GM19452 (cell line): ENCODE measurements around the gene DPP7.
"Not testable (repeated sequence)": the region's sequence is repeated elsewhere in the genome, so short reads cannot be mapped to it uniquely, and the experiment has no call there.

Experiments
- ATAC-seq: cut with Tn5 transposase; IDR thresholded peaks from one replicate; pipeline ENCODE4 v1.9.1; 2021; ENCODE audit not compliant: unreplicated experiment

Gene DPP7

DNA sequence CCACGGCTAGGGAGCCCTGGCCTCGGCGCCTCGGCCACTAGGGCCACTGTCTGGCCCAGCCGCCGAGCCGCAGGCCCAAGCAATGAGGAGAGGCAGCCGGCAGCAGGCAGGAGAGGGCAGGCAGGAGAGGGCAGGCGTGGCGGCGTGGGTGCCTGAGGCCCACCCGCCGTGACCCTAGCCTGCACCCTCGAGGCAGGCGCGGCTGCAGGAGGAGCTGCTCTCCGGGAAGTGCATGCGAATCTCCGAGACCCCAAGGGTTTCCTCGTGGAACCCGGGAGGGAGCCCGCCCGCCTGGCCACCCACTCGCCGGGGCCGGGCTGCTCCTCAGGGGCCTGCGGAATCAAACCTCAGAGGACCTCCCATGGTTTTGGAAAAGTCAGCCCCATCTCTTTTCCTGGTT, 33.7 kb upstream of the DPP7 start:
- no peak for ATAC-seq

GRCh38 chr9:137147793-137148160, 33.2 kb upstream of the DPP7 start:
- ATAC-seq: no peak

GRCh38 chr9:137147091-137147792, 32.7 kb upstream of the DPP7 start:
- no peak for ATAC-seq

DNA sequence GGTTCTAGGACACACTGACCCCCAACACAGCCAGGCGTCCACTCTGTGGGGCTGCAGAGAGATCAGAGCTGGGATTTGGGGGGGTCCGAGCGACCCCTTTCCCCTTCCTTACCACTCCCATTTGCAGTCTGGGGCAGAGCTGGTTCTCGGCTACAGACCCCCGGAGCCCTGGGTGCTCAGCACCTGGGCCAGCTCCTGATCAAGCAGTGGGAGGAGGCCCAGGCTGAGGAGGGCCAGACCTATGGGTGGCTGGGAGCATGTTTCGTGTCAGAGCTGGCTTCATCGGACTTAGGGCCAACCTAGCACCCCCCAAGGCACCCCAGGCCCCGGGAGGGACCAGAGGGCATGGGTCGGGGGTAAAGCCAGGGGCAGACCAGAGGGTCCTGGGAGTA, 32.0 kb upstream of the DPP7 start:
- ATAC-seq: no peak

- no peak for ATAC-seq
Measured at GRCh38 chr9:137145731-137146526, 31.4 kb upstream of the DPP7 start.

DNA sequence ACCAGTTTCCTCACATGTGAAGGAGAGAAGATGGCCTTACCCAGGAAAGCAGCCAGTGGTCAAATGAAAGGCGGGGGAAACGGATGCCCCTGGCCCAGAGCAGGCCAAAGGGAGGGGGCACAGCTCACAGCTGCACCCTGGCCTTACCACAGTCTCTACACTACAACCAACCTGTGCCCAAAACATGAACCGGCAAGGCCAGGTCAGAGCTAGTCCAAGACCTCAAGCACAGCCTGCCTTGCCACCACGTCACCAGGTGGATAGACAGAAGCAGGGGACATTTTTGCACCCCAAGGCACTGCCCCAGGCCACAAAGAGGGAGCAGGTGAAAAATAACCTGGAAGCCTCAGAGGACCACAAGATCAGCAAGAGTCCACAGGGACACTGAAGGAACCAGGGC, 28.9 kb upstream of the DPP7 start:
- no peak for ATAC-seq

GRCh38 chr9:137141976-137142936, 27.7 kb upstream of the DPP7 start:
- no peak for ATAC-seq

GRCh38 chr9:137141050-137141810, 26.7 kb upstream of the DPP7 start:
- no peak for ATAC-seq

DNA sequence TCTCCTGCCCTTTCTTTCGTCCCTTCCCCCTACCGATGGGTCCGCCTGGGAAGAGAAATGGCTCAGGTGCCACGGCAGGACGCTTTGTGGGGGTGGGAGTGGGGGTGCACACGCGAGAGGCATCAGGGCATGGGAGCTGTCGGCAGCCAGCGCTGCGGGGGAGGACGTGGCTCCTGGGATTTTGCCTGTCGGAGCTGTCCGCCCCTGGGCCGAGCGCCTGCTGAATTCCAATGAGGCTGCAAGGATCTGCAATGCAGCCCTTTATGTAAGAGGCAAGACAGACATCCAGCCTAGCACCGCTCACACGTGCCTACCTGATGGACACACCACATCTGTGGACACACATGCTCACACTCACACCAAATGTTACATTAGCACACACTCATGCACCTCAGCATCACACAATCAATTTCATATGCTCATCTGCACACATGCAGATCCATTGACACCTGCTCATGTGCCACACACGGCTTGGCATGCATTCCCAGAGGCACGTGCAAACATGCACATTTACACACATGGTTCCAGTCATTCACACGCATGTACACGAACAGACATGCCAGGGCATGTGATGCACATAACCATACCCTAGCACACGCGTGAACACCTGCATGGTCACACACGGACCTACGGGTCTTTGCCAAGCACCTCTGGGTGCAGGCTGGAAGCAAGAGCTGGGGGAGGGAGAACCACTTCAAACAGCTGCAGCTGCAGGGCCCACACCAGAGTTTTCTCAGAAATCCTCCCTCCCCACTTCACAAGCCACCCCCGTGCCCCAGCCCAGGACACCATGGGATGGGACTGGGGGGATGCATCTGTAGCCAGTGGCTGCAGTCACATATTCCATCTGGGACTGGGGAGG, 25.8 kb upstream of the DPP7 start:
- no peak for ATAC-seq

GRCh38 chr9:137139468-137140150, 25.1 kb upstream of the DPP7 start:
- no peak for ATAC-seq

DNA sequence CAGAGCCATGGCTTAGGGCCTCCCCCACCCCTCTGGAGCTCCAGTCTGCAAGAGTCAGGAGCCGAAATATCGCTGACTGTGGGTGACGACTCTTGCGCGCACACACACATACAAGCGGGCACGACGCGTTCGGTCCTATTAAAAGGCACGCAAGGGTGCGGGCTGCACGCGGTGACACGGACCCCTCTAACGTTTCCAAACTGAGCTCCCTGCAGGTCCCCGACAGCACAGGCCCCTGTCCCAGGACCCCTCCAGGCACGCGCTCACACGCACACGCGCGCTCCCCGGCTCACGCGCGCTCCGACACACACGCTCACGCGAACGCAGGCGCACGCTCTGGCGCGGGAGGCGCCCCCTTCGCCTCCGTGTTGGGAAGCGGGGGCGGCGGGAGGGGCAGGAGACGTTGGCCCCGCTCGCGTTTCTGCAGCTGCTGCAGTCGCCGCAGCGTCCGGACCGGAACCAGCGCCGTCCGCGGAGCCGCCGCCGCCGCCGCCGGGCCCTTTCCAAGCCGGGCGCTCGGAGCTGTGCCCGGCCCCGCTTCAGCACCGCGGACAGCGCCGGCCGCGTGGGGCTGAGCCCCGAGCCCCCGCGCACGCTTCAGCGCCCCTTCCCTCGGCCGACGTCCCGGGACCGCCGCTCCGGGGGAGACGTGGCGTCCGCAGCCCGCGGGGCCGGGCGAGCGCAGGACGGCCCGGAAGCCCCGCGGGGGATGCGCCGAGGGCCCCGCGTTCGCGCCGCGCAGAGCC, 24.4 kb upstream of the DPP7 start, which contains the start of gene GRIN1:
Gene GRIN1 (plus strand): TSS at position 433 of the 746 bp plus-strand sequence. CDS start 333 bp downstream, outside the sequence.
- ATAC-seq: no peak

- no peak for ATAC-seq
Measured at GRCh38 chr9:137138058-137138721, 23.7 kb upstream of the DPP7 start.

GRCh38 chr9:137136881-137137607, 22.5 kb upstream of the DPP7 start:
- ATAC-seq: no peak

DNA sequence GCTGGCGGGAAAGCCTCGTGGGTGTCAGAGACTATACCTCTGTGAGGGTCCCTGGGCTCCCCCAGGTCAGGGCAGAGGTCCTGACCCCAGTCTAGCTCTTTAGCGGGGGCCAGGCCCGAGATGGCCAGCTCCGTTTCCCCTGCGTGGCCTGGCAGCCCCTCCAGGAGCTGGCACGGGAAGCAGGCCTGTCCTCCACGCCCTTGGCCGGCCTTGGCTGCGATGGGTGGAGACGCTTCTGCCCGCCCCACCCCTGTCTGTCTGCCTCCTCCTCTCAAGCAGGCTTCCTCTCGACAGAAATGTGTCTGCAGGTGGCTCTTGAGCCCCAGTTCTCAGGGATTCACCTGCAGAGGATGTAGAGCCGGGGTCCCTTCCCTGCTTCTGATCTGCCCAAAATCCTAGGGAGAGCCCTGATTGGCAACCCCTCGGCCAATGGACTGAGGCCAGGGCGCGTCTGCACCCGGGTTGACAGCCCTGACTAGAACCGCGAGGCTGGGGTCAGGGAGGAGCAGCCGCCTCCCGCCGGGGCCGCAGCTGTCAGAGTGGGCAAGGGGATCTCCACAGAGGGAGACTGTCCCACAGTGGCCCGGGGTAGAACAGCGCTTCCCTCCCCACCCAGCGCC, 21.8 kb upstream of the DPP7 start:
- ATAC-seq: no peak

GRCh38 chr9:137135154-137135553, 20.6 kb upstream of the DPP7 start:
- ATAC-seq: not testable (repeated sequence)

- no peak for ATAC-seq
Measured at GRCh38 chr9:137134191-137134590, 19.7 kb upstream of the DPP7 start.
